AG04450 (cell line): ENCODE measurements around the gene FAS. TPM values are rescaled to one million over a fixed set of nuclear protein-coding genes. Genes with fewer than 3 reads are reported as not detected.

ENCODE experiments used
- CTCF ChIA-PET: fragments of 300-600, 350-600 bp; formaldehyde crosslinking; extraction: SDS; loops from one replicate; lab custom pipeline; 2022; ENCODE audit warnings: antibody characterized with exemption, inconsistent platforms; lab: Charles Lee
- POLR2A ChIA-PET: fragments of 350-600 bp; formaldehyde crosslinking; extraction: SDS; loops from one replicate; lab custom pipeline; 2021; ENCODE audit warnings: antibody characterized with exemption, inconsistent platforms; lab: Yijun Ruan, JAX
- DNase-seq: peaks from one replicate; pipeline ENCODE4 v3.0.0-alpha.2; 2011; ENCODE audit warnings: low read depth, low spot score
- H3K27ac ChIP-seq: one replicate; pipeline ENCODE4 v1.5.1; 2012; ENCODE audit warnings: low read depth, low read length, control low read depth
- H3K27me3 ChIP-seq: one replicate; pipeline ENCODE4 v1.6.0; 2012; ENCODE audit warnings: low read length; ENCODE audit not compliant: control insufficient read depth, insufficient read depth
- H3K4me3 ChIP-seq: 2 replicates; pipeline ENCODE4 v1.5.1; 2011; ENCODE audit warnings: mild to moderate bottlenecking, low read depth, low read length, control low read depth
- H3K9me3 ChIP-seq: 2 replicates; pipeline ENCODE4 v1.5.1; 2012; ENCODE audit warnings: low read length; ENCODE audit not compliant: control insufficient read depth, insufficient read depth
- CTCF ChIP-seq: IDR thresholded peaks from 2 replicates; pipeline ENCODE4 v1.5.1; 2011; ENCODE audit warnings: low read depth, low read length, control low read depth, inconsistent platforms
- polyA plus RNA-seq: library from polyadenylated mRNA; depleted of rRNA; stranded (reverse); fragments of >200 nt; gene quantifications from 2 replicates; pipeline ENCODE4 v1.2.3, GENCODE V29; 2011

The FAS gene
- polyA plus RNA-seq, 1 experiment = 78.4 TPM

- Histone ChIP-seq H3K9me3 (no peaks in the 10 kb centered on the region), H3K27me3 (no peaks in the 10 kb centered on the region), H3K27ac (no peak overlapping the region), H3K4me3 (no peak overlapping the region)
- ChIA-PET POLR2A (no interaction called here), CTCF (interaction anchor here (0.8 to 13.4 kb wide), 5 partner anchors 10 to 218 kb away, joined by 3 to 244 read pairs (median 7); no protein-coding TSS in a partner anchor)
- no peak for TF ChIP-seq CTCF
- no peak for DNase-seq
Observed at GRCh38 chr10:88999625-89000024, 9.0 kb downstream of the FAS start.

- Histone ChIP-seq H3K4me3 (no peak overlapping the region), H3K27me3 (no peaks in the 10 kb centered on the region), H3K9me3 (no peaks in the 10 kb centered on the region), H3K27ac (no peak overlapping the region)
- ChIA-PET CTCF (interaction anchor here (1.0 to 1.8 kb wide), 5 partner anchors 14 to 216 kb away, joined by 3 to 6 read pairs (median 5); no protein-coding TSS in a partner anchor), POLR2A (no interaction called here)
- no peak for TF ChIP-seq CTCF
- no peak for DNase-seq
Observed at GRCh38 chr10:89001024-89001728, 10.6 kb downstream of the FAS start.

GRCh38 chr10:89001729-89002072, 11.1 kb downstream of the FAS start:
- Histone ChIP-seq H3K4me3 (no peak overlapping the region), H3K27me3 (no peaks in the 10 kb centered on the region), H3K9me3 (no peaks in the 10 kb centered on the region), H3K27ac (no peak overlapping the region)
- TF ChIP-seq CTCF = no peak
- CTCF ChIA-PET = interaction anchor here (1.0 to 1.8 kb wide), 4 partner anchors 15 to 216 kb away, joined by 3 to 6 read pairs (median 6); no protein-coding TSS in a partner anchor
- POLR2A ChIA-PET = no interaction called here
- DNase-seq = no peak

- POLR2A ChIA-PET = no interaction called here
- Histone ChIP-seq H3K27me3 (no peaks in the 10 kb centered on the region), H3K27ac (no peak overlapping the region), H3K9me3 (no peaks in the 10 kb centered on the region), H3K4me3 (no peak overlapping the region)
- CTCF ChIA-PET = interaction anchor here (1.1 to 1.8 kb wide), 2 partner anchors 75 to 215 kb away, joined by 3 to 5 read pairs; no protein-coding TSS in a partner anchor
- DNase-seq = no peak
- no peak for TF ChIP-seq CTCF
Observed at GRCh38 chr10:89002226-89002978, 11.8 kb downstream of the FAS start.

GRCh38 chr10:89003344-89003743, 12.7 kb downstream of the FAS start:
- H3K4me3 ChIP-seq = no peak overlapping the region
- no peak for TF ChIP-seq CTCF
- H3K9me3 ChIP-seq = no peaks in the 10 kb centered on the region
- no peak for DNase-seq
- POLR2A ChIA-PET = no interaction called here
- H3K27me3 ChIP-seq = no peaks in the 10 kb centered on the region
- no peak overlapping the region for H3K27ac ChIP-seq
- CTCF ChIA-PET = interaction anchor here (0.8 to 1.4 kb wide), 4 partner anchors 16 to 168 kb away, joined by 3 to 6 read pairs (median 3); no protein-coding TSS in a partner anchor
